NCI-H2081 treated with DMSO at 0.1 percent for 48 hours (cell line): ENCODE measurements around the gene PRRC2A.
A peak's percentile ranks its signal among the peaks of the same experiment; 100 is the strongest.
"Not testable (repeated sequence)": the region's sequence is repeated elsewhere in the genome, so short reads cannot be mapped to it uniquely, and the experiment has no call there.

Source experiments
- DNase-seq: peaks from one replicate; lab custom pipeline; 2025; lab: John Stamatoyannopoulos, UW

The PRRC2A gene

GRCh38 chr6:31586008-31586407 lies 34.5 kb upstream of the PRRC2A start, which contains the start of gene LST1:
LST1 (plus strand) TSS chr6:31586277; CDS start chr6:31587300, 1,023 bp downstream.
- DNase-seq: no peak

DNA sequence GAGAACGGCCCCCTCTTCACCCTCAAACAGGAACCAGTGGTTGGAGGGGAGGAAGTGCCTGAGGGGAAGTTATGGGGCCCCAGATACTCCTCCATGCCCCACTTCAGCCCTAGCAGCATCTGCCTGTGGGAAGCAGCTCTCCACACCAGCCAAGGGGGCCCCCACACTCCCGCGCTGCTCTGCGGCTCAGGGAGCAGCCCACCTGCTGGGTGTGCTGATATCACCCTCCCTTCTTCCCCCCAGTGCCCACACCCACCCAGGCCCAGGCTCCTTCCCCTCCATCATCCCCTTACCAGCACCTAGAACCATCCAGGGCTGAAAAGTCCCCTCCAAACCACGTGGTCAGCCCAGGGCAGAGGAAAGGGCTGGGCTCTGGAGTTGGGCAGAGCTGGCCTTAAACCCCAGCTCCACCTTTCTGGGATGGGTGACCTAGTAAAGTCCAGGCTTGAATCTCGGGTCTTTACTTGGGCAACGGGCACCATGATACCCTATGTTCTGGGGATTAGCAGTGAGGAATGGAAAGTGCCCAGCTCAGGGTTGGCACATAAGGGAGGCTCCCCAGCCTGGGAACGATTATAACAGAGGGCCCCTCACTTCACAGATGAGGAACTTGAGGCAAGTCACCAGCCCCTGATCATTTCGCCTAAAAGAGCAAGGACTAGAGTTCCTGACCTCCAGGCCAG lies 33.8 kb upstream of the PRRC2A start:
- no peak for DNase-seq

DNA sequence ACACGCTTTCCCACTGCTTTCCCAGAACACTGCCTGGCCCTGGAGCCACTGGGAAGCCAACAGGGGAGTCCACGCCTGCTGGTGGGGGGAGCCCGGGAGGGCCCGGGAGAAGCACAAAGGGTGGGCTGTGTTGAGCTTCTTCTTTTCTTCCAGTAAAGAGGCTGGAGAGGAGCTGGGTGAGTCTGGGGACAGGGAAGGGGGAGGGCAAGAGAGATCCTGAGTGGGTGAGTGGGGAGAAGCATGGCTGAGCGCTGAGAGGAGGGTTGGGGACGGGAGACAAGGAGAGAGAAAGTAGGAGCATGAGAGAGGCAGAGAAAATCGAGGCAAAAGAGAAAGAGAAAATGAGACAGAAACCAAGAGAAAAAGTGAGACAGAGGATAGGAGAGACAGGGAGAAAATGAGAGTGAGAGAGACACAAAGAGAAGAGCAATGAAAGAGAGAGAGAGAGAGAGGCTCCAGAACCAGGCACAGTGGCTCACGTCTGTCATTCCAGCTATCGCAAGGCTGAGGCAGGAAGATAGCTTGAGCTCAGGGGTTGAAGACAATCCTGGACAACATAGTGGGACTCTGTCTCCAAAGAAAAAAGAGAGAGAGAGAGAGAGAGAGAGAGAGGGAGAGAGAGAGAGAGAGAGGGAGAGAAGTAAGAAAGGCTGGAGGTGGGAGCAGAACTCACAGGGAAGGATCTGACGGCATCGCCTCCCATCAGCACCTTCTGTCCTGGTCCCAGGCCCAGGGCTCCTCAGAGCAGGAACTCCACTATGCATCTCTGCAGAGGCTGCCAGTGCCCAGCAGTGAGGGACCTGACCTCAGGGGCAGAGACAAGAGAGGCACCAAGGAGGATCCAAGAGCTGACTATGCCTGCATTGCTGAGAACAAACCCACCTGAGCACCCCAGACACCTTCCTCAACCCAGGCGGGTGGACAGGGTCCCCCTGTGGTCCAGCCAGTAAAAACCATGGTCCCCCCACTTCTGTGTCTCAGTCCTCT lies 32.4 kb upstream of the PRRC2A start:
- DNase-seq: no peak

DNA sequence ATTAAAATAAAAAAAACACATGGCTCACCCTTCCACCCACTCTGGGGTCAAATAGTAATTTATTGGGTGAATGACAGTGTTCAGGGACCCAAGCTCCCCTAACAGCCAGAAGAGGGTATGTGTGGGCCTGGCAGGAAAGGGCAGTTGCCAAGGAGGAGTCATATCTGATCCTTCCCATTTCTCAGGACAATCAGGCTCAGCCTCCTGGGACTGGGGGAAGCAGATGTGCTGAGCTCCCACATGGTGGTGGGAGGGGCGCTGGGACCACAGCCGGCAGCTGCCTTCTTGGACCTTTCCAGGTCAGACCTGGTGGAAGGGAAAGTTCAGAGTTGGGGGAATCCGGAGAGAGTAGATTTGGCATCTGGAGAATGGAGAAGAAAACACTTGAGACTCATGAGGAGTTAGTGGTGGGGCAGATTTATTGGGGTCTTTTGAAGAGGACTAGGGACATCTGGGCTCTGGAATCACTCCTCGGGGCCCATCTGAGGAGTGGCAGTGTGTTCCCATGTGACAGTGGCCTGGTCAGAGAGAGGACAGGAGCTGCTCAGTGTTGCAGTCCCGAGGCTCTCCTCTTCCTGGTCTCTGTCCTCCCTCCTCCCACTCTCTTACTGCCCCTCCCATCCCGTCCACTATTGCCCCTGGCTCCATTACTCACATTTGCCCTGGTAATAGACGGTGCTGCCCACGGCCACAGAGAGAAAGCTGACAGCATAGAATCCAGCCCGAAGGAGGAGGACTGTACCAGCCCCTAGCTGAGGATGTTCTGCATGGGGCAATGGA lies 31.5 kb upstream of the PRRC2A start:
- no peak for DNase-seq

- DNase-seq: not testable (repeated sequence)
Measured at GRCh38 chr6:31590691-31591090, 29.8 kb upstream of the PRRC2A start.

- DNase-seq: no peak
Measured at GRCh38 chr6:31592396-31592771, 28.1 kb upstream of the PRRC2A start.

DNA sequence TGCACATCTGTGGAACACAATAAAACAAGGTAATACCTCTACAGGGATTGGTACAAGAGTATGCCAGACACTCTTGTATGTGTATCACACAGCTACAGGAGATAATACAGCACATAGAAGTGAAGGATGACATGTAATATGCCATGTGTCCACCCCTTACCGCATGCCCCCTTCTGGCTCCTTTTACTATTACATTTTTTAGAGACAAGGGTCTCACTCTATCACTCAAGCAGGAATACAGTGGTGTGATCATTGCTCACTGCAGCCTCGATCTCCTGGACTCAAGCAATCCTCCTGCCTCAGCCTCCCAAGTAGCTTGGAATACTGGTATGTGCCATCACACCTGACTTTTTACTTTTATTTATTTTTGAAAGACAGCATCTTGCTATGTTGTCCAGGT lies 23.5 kb upstream of the PRRC2A start:
- DNase-seq: no peak

DNA sequence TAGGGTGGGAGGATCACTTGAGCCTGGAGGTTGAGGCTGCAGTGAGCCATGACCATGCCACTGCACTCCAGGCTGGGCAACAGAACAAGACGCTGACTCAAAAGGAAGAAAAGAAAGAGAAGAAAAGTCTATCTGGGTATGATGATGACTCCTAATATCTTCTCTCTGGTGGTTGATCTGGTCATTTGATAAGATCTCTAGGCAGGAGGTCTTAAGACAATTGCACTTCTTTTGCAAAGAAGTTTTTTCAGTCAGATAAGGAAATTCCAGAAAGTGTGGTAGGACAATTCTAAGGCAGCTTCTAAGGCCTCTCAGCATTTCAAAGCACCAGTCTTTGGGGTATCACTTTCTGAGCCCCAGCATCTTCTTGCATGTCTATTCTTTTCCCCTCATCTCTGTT lies 13.2 kb upstream of the PRRC2A start:
- DNase-seq: no peak

DNA sequence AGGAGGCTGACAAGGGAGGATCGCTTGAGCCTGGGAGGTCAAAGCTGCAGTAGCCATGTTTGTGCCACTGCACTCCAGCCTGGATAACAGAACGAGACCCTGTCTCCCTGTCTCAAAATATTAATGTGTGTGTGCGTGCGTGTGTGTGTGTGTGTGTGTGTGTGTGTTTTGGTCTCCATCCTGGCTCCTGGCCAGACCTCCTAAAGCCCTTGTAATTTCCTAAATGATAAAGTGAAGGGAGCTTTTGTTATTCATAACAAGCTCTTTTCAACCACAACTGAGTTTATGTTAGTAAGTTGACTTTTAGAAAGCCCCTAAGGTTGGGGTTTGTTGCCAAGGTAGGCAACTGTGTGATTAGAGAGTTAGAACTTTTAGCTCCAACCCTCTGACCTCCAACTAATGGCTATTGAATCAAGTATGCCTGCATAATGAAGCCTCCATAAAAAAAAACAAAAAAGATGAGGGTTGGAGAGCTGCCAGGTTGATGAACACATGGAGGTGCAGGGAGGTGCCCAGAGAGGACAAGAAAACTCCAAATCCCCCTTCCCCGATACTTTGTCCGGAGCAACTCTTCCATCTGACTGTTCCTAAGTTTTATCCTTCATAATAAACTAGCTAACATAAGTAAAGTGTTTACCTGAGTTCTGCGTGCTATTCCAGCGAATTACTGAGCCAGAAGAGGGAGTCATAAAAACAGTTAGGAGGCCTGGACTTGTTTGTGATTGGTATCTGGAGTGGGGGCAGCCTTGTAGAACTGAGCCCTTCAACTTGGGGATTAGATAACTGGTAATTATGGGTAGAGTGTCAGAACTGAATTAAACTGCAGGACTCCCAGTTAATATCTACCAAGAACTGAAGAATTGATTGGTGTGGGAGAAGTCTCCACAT lies 10.8 kb upstream of the PRRC2A start:
- DNase-seq: no peak

DNA sequence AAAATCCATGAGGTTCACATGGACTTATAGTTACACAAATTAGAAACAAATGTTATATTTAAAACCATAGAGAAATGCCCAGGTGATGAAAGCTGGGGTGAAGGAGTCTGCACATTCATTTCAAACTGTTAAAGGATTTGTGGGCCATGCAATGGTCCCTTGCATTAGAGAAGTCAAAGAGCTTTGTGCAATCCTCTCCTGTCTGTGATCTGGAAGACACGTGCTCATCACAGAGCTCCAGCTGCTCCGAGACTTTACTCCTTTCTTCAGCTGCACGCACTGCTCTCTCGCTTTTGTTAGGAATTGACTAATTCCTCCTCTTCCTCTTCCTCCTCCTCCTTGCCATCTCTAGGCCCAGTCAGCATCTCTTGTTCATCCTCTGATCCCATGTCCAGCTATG lies 9.5 kb upstream of the PRRC2A start:
- DNase-seq: no peak

- DNase-seq: no peak
Measured at GRCh38 chr6:31614075-31614619, 6.4 kb upstream of the PRRC2A start.

GRCh38 chr6:31614684-31615578 lies 5.6 kb upstream of the PRRC2A start, which contains the start of gene AIF1:
AIF1 (plus strand) TSS chr6:31615234; CDS start chr6:31615330, 96 bp downstream.
- DNase-seq: no peak

DNA sequence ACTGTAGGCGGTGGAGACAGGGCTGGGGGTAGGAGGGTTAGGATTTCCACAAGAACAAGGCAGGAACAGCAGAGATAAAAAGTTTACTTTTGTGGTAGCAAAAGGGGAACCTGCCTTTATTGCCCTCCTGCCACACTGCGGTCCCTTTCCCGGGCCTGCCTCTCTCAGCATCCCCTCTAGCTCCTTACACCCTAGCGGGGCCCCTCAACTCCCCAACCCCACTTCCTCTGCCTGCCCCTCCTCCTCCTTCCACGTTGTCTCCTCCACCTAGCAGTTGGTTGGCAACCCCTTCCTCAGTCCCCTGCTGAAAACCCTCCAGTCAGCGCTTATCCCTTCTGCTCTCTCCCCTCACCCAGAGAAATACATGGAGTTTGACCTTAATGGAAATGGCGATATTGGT lies 4.8 kb upstream of the PRRC2A start:
- DNase-seq: no peak

- DNase-seq: no peak
Measured at GRCh38 chr6:31617010-31617409, 3.5 kb upstream of the PRRC2A start.

- peak; percentile 92 for DNase-seq
Measured at GRCh38 chr6:31619805-31620585, 520 bp upstream of the PRRC2A start.

DNA sequence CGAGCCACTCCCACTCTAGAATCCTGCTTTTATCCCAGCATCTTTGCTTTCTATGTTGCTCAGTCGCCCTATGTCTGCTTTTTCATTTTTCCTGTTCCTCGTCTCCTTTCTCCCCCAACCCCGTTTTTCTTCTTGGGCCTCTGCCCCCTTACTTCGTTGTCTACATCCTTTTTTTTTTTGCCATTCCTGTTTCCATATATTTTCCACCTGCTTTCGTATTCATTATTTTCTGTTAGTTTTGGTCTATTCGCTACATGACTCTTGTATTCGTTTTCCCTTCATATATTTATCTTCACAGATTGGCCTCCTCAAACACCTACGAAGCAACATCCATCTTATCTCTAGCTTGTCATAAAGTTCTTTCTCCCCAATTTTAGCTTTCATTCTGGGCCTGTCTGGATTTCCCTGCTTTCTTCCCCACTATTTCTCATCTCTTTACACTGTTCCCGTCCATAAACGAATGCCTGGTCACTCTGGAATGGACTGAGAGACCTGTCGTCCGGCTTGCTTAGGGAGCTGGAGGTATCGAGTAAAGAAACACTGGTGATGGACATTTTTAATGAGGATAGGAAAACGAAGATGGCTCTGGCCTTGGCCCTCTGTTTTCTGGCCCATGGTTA lies 915 bp downstream of the PRRC2A start:
- DNase-seq: no peak

GRCh38 chr6:31621991-31622390 lies 1.5 kb downstream of the PRRC2A start:
- DNase-seq: no peak

DNA sequence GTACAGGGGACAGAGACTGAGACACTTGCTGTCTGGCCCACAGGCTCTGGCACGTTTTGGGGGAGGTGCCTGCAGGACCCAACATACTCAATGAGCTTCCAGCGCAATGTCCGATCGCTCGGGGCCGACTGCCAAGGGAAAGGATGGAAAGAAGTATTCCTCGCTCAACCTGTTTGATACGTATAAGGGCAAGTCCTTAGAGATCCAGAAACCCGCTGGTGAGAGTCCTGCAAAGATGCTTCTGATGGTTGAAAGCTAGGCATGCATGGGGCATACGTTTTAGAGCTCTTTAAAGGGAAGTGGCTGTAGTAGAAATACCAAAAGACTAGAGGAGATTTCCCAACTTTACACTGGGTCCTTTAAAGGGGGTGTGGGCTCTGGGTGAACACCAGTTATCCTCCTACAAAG lies 2.2 kb downstream of the PRRC2A start:
- no peak for DNase-seq

GRCh38 chr6:31624070-31624469 lies 3.6 kb downstream of the PRRC2A start:
- DNase-seq: no peak
